ENCODE measurements around the gene PKP4.
A peak's percentile ranks its signal among the peaks of the same experiment; 100 is the strongest.

The PKP4 gene

DNA sequence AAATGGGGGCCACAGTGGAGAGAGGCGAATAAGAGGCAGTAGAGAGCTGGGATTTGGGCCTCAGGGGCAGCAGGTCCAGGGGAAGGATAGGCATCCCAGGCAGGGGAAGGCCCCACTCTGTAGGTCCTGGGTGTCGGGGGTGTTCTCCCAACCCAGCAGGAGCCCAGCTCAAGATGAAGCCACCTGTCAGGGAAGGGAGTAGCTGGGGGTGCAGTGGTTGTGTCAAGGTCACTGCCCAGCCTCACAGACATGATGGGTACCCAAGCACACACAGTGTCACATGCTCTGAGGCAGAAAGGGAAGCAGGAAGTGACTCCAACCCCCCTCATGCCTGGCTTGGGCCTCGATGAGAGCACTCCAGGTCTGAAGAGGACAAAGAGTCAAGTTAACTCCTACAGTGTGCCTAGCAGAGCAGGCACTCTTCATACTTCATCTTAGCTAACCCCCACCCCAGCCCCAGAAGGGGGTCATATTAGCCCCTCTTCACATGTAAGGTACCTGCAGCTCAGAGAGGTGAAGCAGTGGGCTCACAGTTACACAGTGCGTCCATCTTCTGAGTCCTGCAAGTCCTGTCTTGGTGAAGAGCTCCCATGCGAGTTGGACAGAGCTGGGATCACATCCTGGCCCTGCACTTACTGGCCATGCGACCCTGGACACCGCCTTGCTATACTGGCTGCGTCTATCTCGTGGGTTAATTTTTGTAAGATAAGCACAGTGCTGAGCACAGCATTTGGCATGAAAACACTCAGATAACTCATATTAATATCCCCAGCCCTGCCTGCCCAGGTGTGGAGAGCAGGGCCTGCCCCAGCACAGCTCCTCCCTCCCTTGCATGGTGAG, 265.7 kb downstream of the PKP4 start:
- DNase-seq, result no peak
- H3K36me3 ChIP-seq, result no peaks in the 10 kb centered on the region
- TF ChIP-seq CTCF (IDR thresholded peaks at IDR 0.05; ENCODE audit: low read depth, low read length), result no peak
- no peaks in the 10 kb centered on the region for H3K27me3 ChIP-seq (ENCODE audit: insufficient read depth, low read depth, severe bottlenecking)
- H3K4me3 ChIP-seq (ENCODE audit: low read depth, low read length), result no peak overlapping the region
- H3K9me3 ChIP-seq (ENCODE audit: severe bottlenecking), result no peaks in the 10 kb centered on the region
- no peak overlapping the region for H3K27ac ChIP-seq

DNA sequence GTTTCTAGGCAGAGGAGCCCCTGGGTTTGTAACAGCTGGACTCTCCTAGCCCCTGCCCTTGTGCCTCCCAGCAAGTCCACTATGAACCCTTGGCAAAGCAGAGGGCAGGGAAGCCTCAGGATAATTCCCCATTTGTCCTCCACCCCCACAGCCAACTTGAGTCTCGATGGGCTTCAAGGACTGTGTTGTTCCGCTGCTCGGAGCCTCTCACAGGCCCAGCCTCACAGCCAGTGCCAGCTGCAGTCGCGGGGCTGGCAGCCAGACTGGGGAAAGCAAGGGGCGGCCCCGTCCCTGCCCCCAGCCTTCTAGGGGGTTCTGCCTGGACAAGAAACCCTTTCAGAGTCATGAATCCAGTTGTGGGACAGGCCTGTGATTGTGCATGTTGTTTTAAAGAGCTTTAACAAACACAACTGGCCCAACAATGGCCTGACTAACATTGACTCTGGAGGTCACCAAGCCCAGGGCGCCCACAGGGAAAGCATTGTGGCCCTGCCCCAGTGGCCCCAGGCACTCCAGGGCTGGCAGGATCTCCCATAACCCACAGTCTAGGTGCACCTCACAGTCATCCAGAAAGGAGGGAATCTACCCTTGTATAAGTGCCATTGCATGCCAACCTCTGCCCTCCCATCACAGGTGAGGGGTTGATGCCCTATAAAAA, 266.6 kb downstream of the PKP4 start:
- Histone ChIP-seq H3K27ac (no peak overlapping the region), H3K36me3 (no peaks in the 10 kb centered on the region), H3K27me3 (ENCODE audit: insufficient read depth, low read depth, severe bottlenecking) (no peaks in the 10 kb centered on the region), H3K9me3 (ENCODE audit: severe bottlenecking) (no peaks in the 10 kb centered on the region), H3K4me3 (ENCODE audit: low read depth, low read length) (no peak overlapping the region)
- no peak for TF ChIP-seq CTCF (IDR thresholded peaks at IDR 0.05; ENCODE audit: low read depth, low read length)
- no peak for DNase-seq

DNA sequence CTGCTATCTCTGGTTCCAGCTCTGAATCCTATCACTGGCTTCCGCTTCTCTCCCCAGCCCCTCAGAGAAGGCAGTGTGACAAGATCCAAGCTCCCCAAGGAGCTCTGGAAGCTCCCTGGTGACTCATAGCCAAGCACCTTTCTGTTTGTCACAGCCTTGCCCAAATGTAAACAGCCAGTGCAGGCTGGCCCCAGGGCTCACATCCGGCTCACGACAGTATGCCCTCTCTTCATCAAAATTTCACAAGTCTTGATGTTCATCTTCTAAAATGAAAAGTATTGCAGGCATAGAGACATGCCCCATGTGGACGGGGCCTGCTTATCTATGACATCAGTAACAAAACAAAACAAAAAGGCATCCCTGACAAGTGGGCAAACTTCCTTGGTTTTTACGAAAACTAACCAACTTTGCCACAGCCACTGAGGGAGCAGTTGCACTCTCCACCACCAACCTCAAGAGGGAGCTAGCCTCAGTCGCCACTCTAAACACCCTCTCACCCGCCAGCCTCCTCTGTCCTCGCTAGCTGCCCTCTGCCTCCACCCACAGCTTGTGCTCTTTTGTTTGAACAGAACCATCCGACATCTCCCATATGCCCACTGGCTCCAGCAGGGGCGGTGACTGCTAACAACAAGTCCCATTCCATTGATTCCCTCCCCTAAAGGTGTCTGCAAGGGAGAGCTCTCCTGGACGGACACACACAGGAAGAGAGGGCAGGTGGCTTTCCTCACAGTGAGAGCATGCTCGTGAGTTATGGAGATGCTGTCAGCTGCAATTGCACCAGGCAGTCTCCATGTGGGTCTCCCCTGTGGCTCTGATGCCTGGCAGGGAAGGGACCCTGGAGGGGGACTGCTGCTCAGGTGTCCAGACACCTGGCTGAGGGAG, 267.4 kb downstream of the PKP4 start:
- Histone ChIP-seq H3K36me3 (no peaks in the 10 kb centered on the region), H3K27me3 (ENCODE audit: insufficient read depth, low read depth, severe bottlenecking) (no peaks in the 10 kb centered on the region), H3K27ac (peak overlapping the region; percentile 93), H3K9me3 (ENCODE audit: severe bottlenecking) (no peaks in the 10 kb centered on the region), H3K4me3 (ENCODE audit: low read depth, low read length) (no peak overlapping the region)
- DNase-seq, result no peak
- peak; percentile 70 for TF ChIP-seq CTCF (IDR thresholded peaks at IDR 0.05; ENCODE audit: low read depth, low read length)

DNA sequence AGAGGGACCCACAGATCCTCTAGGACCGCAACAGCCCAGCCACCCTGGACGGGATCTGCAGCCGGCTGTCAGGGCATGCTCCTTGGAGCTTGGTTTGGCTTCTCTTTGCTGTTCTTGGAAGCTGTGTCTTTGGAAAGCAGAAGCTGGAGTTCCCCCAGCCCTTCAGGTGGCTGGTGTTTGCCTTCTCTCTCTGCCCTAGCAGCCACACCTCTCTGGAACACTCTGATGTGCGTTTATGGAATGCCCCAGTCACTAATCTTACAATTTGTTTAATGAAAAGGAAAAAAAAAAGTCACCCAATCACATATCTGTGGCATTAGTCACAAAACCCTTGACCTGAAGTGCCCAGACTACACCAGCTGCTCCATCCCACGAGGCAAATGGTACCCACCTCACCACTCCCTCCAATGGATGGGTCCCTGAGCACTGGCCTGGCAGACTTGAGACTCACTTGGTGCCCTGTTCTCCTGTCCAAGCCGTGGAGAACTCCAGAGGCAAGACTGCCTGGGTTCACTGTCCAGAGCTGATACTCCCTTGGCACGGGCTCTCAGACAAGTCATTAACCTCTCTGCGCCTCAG, 268.1 kb downstream of the PKP4 start:
- H3K4me3 ChIP-seq (ENCODE audit: low read depth, low read length), result no peak overlapping the region
- no peaks in the 10 kb centered on the region for H3K36me3 ChIP-seq
- peak overlapping the region; percentile 93 for H3K27ac ChIP-seq
- no peak for TF ChIP-seq CTCF (IDR thresholded peaks at IDR 0.05; ENCODE audit: low read depth, low read length)
- no peaks in the 10 kb centered on the region for H3K9me3 ChIP-seq (ENCODE audit: severe bottlenecking)
- H3K27me3 ChIP-seq (ENCODE audit: insufficient read depth, low read depth, severe bottlenecking), result no peaks in the 10 kb centered on the region
- DNase-seq, result no peak

DNA sequence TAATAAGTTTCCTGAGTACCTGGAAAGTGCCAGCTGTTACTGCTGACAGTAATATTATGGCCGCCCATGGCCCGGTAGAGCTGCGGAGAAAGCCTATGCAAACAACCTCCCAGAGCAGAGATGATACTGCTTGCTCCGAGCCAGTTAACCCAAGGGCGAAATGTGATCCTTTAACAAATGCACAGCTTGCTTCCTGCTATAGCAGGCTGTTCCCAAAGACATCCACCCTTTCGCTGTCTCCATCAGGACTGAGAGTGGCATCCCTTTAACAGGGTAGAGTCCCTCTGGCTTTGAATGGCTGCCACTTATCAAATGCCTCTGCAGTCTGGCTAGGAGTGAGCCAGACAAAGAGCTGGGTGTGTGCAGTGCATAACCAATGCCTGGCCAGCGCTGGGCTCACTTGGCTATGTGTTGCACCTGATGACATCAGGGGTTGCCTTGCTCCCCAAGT, 268.7 kb downstream of the PKP4 start:
- no peaks in the 10 kb centered on the region for H3K36me3 ChIP-seq
- no peaks in the 10 kb centered on the region for H3K27me3 ChIP-seq (ENCODE audit: insufficient read depth, low read depth, severe bottlenecking)
- no peak for TF ChIP-seq CTCF (IDR thresholded peaks at IDR 0.05; ENCODE audit: low read depth, low read length)
- H3K4me3 ChIP-seq (ENCODE audit: low read depth, low read length), result no peak overlapping the region
- no peaks in the 10 kb centered on the region for H3K9me3 ChIP-seq (ENCODE audit: severe bottlenecking)
- DNase-seq, result no peak
- peak overlapping the region; percentile 93 for H3K27ac ChIP-seq

All from WERI-Rb-1 (cell line).